NCI-H146 (cell line): ENCODE data around the gene RCVRN.

Source experiments
- DNase-seq: peaks from one replicate; lab custom pipeline; 2025; lab: John Stamatoyannopoulos, UW

The RCVRN gene

GRCh38 chr17:9898812-9899211 lies 6.3 kb downstream of the RCVRN start:
- no peak for DNase-seq

- no peak for DNase-seq
Measured at GRCh38 chr17:9897372-9897968, 7.6 kb downstream of the RCVRN start.

GRCh38 chr17:9895923-9896322 lies 9.1 kb downstream of the RCVRN start:
- DNase-seq: no peak

GRCh38 chr17:9894231-9894630 lies 10.8 kb downstream of the RCVRN start:
- no peak for DNase-seq

- no peak for DNase-seq
Measured at GRCh38 chr17:9893411-9894012, 11.6 kb downstream of the RCVRN start.

GRCh38 chr17:9890124-9890523 lies 14.9 kb downstream of the RCVRN start:
- no peak for DNase-seq

GRCh38 chr17:9887508-9887907 lies 17.6 kb downstream of the RCVRN start:
- DNase-seq: no peak

GRCh38 chr17:9886141-9886930 lies 18.7 kb downstream of the RCVRN start:
- DNase-seq: no peak

- DNase-seq: no peak
Measured at GRCh38 chr17:9883451-9883850, 21.6 kb downstream of the RCVRN start.

GRCh38 chr17:9880582-9880999 lies 24.5 kb downstream of the RCVRN start:
- no peak for DNase-seq

GRCh38 chr17:9878786-9879525 lies 26.1 kb downstream of the RCVRN start:
- no peak for DNase-seq

- DNase-seq: no peak
Measured at GRCh38 chr17:9878356-9878755, 26.7 kb downstream of the RCVRN start.

GRCh38 chr17:9875441-9875840 lies 29.6 kb downstream of the RCVRN start:
- no peak for DNase-seq

- DNase-seq: no peak
Measured at GRCh38 chr17:9874722-9875121, 30.3 kb downstream of the RCVRN start.

- no peak for DNase-seq
Measured at GRCh38 chr17:9872852-9873251, 32.2 kb downstream of the RCVRN start.

- DNase-seq: no peak
Measured at GRCh38 chr17:9868552-9868951, 36.5 kb downstream of the RCVRN start.

- DNase-seq: no peak
Measured at GRCh38 chr17:9865586-9865985, 39.5 kb downstream of the RCVRN start.

GRCh38 chr17:9862949-9863348 lies 42.1 kb downstream of the RCVRN start:
- no peak for DNase-seq

- no peak for DNase-seq
Measured at GRCh38 chr17:9862220-9862619, 42.9 kb downstream of the RCVRN start.

GRCh38 chr17:9860851-9861250 lies 44.2 kb downstream of the RCVRN start:
- no peak for DNase-seq

GRCh38 chr17:9859781-9860180 lies 45.3 kb downstream of the RCVRN start:
- DNase-seq: no peak

- DNase-seq: no peak
Measured at GRCh38 chr17:9855036-9855435, 50.0 kb downstream of the RCVRN start.

- no peak for DNase-seq
Measured at GRCh38 chr17:9854255-9854654, 50.8 kb downstream of the RCVRN start.
